ENCODE results near the gene CMIP. TPM values are rescaled to one million over a fixed set of nuclear protein-coding genes. Genes with fewer than 3 reads are reported as not detected.

CMIP gene
- total RNA-seq, 1 donor from 2014 or later = 19.1 TPM

- TF ChIP-seq CTCF (conservative IDR thresholded peaks at IDR 0.05; ENCODE audit: low read depth, low read length) = no peak
- no peak overlapping the region for H3K4me3 ChIP-seq (ENCODE audit: low read depth, low read length)
Measured at GRCh38 chr16:81600275-81600674, 155.7 kb downstream of the CMIP start.

DNA sequence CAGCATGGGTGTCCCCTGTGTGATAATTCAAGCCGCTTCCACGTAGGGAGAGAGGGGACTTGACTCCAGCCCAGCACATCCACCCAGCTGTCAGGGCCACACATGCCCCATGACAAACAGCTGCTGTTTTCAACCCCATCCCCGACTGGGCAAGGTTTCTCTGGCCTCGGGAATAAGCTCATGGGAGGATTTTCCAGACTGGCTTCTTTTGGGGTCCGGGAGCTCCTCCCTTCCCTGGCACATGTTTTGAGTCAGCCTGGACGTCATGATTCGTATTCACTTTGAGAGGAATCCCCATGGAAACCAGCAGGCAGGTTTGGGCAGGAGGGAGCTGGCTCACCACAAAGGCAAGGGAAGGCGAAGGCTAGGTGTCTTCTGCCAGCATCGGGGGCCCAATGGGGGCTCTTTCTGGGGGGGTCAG, 156.4 kb downstream of the CMIP start:
- no peak for TF ChIP-seq CTCF (conservative IDR thresholded peaks at IDR 0.05; ENCODE audit: low read depth, low read length)
- no peak for DNase-seq (ENCODE audit: low read depth)

More at GRCh38 chr16:81600275-81600674, 155.7 kb downstream of the CMIP start:
- DNase-seq (ENCODE audit: low read depth) = peak; percentile 41

GRCh38 chr16:81601601-81602255, 157.1 kb downstream of the CMIP start:
- TF ChIP-seq CTCF (conservative IDR thresholded peaks at IDR 0.05; ENCODE audit: low read depth, low read length) = no peak
- DNase-seq (ENCODE audit: low read depth) = no peak
- H3K4me3 ChIP-seq (ENCODE audit: low read depth, low read length) = no peak overlapping the region

More for the DNA sequence above, 156.4 kb downstream of the CMIP start:
- no peak overlapping the region for H3K4me3 ChIP-seq (ENCODE audit: low read depth, low read length)

GRCh38 chr16:81602256-81602776, 157.7 kb downstream of the CMIP start:
- H3K4me3 ChIP-seq (ENCODE audit: low read depth, low read length) = no peak overlapping the region
- TF ChIP-seq CTCF (conservative IDR thresholded peaks at IDR 0.05; ENCODE audit: low read depth, low read length) = no peak
- no peak for DNase-seq (ENCODE audit: low read depth)

GRCh38 chr16:81602792-81603191, 158.2 kb downstream of the CMIP start:
- TF ChIP-seq CTCF (conservative IDR thresholded peaks at IDR 0.05; ENCODE audit: low read depth, low read length) = no peak
- no peak overlapping the region for H3K4me3 ChIP-seq (ENCODE audit: low read depth, low read length)
- no peak for DNase-seq (ENCODE audit: low read depth)

DNA sequence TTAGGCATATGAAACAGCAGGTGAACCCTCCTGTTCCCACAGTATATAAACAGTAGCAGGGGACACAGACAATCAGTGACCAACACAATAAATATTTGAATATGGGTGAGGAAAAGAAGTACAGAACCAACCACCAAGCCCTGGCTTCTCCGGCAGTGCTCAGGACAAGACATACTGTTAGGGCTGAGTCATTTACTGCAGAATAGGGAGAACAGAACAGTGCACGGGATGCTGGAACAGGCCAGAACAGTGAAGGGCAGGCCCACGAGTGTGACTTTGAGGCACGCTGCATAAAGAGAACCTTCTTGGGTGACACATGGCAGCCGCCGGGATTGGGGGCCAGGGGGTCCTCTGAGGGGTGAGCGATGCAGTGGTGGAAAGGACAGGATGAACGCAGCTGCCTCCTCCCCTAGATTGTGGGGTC, 160.4 kb downstream of the CMIP start:
- no peak overlapping the region for H3K4me3 ChIP-seq (ENCODE audit: low read depth, low read length)
- TF ChIP-seq CTCF (conservative IDR thresholded peaks at IDR 0.05; ENCODE audit: low read depth, low read length) = no peak
- no peak for DNase-seq (ENCODE audit: low read depth)

- TF ChIP-seq CTCF (conservative IDR thresholded peaks at IDR 0.05; ENCODE audit: low read depth, low read length) = no peak
- no peak for DNase-seq (ENCODE audit: low read depth)
- H3K4me3 ChIP-seq (ENCODE audit: low read depth, low read length) = no peak overlapping the region
Measured at GRCh38 chr16:81606039-81606438, 161.4 kb downstream of the CMIP start.
